ENCODE data around the gene HRCT1. TPM values are rescaled to one million over a fixed set of nuclear protein-coding genes. Genes with fewer than 3 reads are reported as not detected.

The HRCT1 gene
- total and polyA plus RNA-seq, 2 experiments from 2014 or later: not detected

GRCh38 chr9:35948901-35949318 lies 42.9 kb downstream of the HRCT1 start:
- Histone ChIP-seq H3K36me3 (no peaks in the 10 kb centered on the region), H3K4me3 (no peak overlapping the region), H3K9me3 (ENCODE audit: low read depth) (no peaks in the 10 kb centered on the region), H3K4me1 (ENCODE audit: low read depth) (no peaks in the 10 kb centered on the region), H3K27ac (no peak overlapping the region), H3K27me3 (peaks cover 31% of the 10 kb centered on the region)
- peak; percentile 11 to 19 for DNase-seq (ENCODE audit: low read depth in 1 of 2, low spot score in 1 of 2)
- TF ChIP-seq CTCF (IDR thresholded peaks at IDR 0.05; ENCODE audit: low read depth, low read length): no peak

- no peak overlapping the region for H3K27ac ChIP-seq
- TF ChIP-seq CTCF (IDR thresholded peaks at IDR 0.05; ENCODE audit: low read depth, low read length): no peak
- no peaks in the 10 kb centered on the region for H3K4me1 ChIP-seq (ENCODE audit: low read depth)
- peak in 1 of 2 donors; percentile 72 for DNase-seq (ENCODE audit: low read depth in 1 of 2, low spot score in 1 of 2)
- H3K9me3 ChIP-seq (ENCODE audit: low read depth): no peaks in the 10 kb centered on the region
- H3K4me3 ChIP-seq: no peak overlapping the region
- peaks cover 33% of the 10 kb centered on the region for H3K27me3 ChIP-seq
- no peaks in the 10 kb centered on the region for H3K36me3 ChIP-seq
These were observed 45.7 kb downstream of the HRCT1 start for GRCh38 chr9:35951736-35952135.

- Histone ChIP-seq H3K27me3 (peaks cover 39% of the 10 kb centered on the region), H3K9me3 (ENCODE audit: low read depth) (no peaks in the 10 kb centered on the region), H3K4me1 (ENCODE audit: low read depth) (no peaks in the 10 kb centered on the region), H3K36me3 (no peaks in the 10 kb centered on the region), H3K4me3 (no peak overlapping the region), H3K27ac (no peak overlapping the region)
- DNase-seq (ENCODE audit: low read depth in 1 of 2, low spot score in 1 of 2): no peak
- no peak for TF ChIP-seq CTCF (IDR thresholded peaks at IDR 0.05; ENCODE audit: low read depth, low read length)
These were observed 46.7 kb downstream of the HRCT1 start for GRCh38 chr9:35952526-35953191.

- Histone ChIP-seq H3K4me1 (ENCODE audit: low read depth) (no peaks in the 10 kb centered on the region), H3K27me3 (peaks cover 60% of the 10 kb centered on the region), H3K4me3 (no peak overlapping the region), H3K9me3 (ENCODE audit: low read depth) (no peaks in the 10 kb centered on the region), H3K36me3 (no peaks in the 10 kb centered on the region), H3K27ac (no peak overlapping the region)
- TF ChIP-seq CTCF (IDR thresholded peaks at IDR 0.05; ENCODE audit: low read depth, low read length): peak; percentile 84
- DNase-seq (ENCODE audit: low read depth in 1 of 2, low spot score in 1 of 2): peak; percentile 75 to 89
These were observed 49.0 kb downstream of the HRCT1 start for GRCh38 chr9:35954942-35955546.

- Histone ChIP-seq H3K4me3 (no peak overlapping the region), H3K9me3 (ENCODE audit: low read depth) (no peaks in the 10 kb centered on the region), H3K4me1 (ENCODE audit: low read depth) (no peaks in the 10 kb centered on the region), H3K27ac (no peak overlapping the region), H3K36me3 (no peaks in the 10 kb centered on the region), H3K27me3 (peaks cover 61% of the 10 kb centered on the region)
- no peak for DNase-seq (ENCODE audit: low read depth in 1 of 2, low spot score in 1 of 2)
- TF ChIP-seq CTCF (IDR thresholded peaks at IDR 0.05; ENCODE audit: low read depth, low read length): no peak
These were observed 50.6 kb downstream of the HRCT1 start for GRCh38 chr9:35956651-35957050.

Other genes starting within 250 kb of the HRCT1 start
- 6,299 and 17,487 TPM in 2 replicates for gene RMRP, start 248.2 kb upstream of the HRCT1 start, total RNA-seq
- gene RMRP, start 248.2 kb upstream of the HRCT1 start, polyA plus RNA-seq: not detected in 2 replicates
- 26.5 and 29.3 TPM in 2 replicates for gene CCDC107, start 247.9 kb upstream of the HRCT1 start, total RNA-seq
- 68.5 and 75.1 TPM in 2 replicates for gene CCDC107, start 247.9 kb upstream of the HRCT1 start, polyA plus RNA-seq
- gene ARHGEF39, start 241.0 kb upstream of the HRCT1 start, total RNA-seq: 1.5 and 12.6 TPM in 2 replicates
- 5.6 and 36.9 TPM in 2 replicates for gene ARHGEF39, start 241.0 kb upstream of the HRCT1 start, polyA plus RNA-seq
- gene CA9, start 232.3 kb upstream of the HRCT1 start, total RNA-seq: 2.4 and 3.1 TPM in 2 replicates
- gene CA9, start 232.3 kb upstream of the HRCT1 start, polyA plus RNA-seq: 2.6 and 4.9 TPM in 2 replicates
- gene TPM2, start 216.3 kb upstream of the HRCT1 start, total RNA-seq: 645 and 899 TPM in 2 replicates
- 761 and 1,591 TPM in 2 replicates for gene TPM2, start 216.3 kb upstream of the HRCT1 start, polyA plus RNA-seq
- 172 and 178 TPM in 2 replicates for gene TLN1, start 174.0 kb upstream of the HRCT1 start, total RNA-seq
- 96.0 and 98.0 TPM in 2 replicates for gene TLN1, start 174.0 kb upstream of the HRCT1 start, polyA plus RNA-seq
- gene CREB3, start 173.5 kb upstream of the HRCT1 start, total RNA-seq: 45.7 and 51.5 TPM in 2 replicates
- gene CREB3, start 173.5 kb upstream of the HRCT1 start, polyA plus RNA-seq: 62.3 and 84.2 TPM in 2 replicates
- 132 and 157 TPM in 2 replicates for gene GBA2, start 157.0 kb upstream of the HRCT1 start, total RNA-seq
- 135 and 140 TPM in 2 replicates for gene GBA2, start 157.0 kb upstream of the HRCT1 start, polyA plus RNA-seq
- 24.1 and 30.4 TPM in 2 replicates for gene RGP1, start 156.9 kb upstream of the HRCT1 start, total RNA-seq
- 17.9 and 21.8 TPM in 2 replicates for gene RGP1, start 156.9 kb upstream of the HRCT1 start, polyA plus RNA-seq
- gene MSMP, start 151.9 kb upstream of the HRCT1 start, total RNA-seq: not detected in 2 replicates
- gene MSMP, start 151.9 kb upstream of the HRCT1 start, polyA plus RNA-seq: not detected in 2 replicates
- gene NPR2, start 114.6 kb upstream of the HRCT1 start, total RNA-seq: 12.5 and 12.6 TPM in 2 replicates
- gene NPR2, start 114.6 kb upstream of the HRCT1 start, polyA plus RNA-seq: 13.2 and 16.2 TPM in 2 replicates
- 2.9 and 3.7 TPM in 2 replicates for gene SPAG8, start 93.9 kb upstream of the HRCT1 start, total RNA-seq
- 4.2 and 6.1 TPM in 2 replicates for gene SPAG8, start 93.9 kb upstream of the HRCT1 start, polyA plus RNA-seq
- 48.5 and 83.9 TPM in 2 replicates for gene HINT2, start 91.2 kb upstream of the HRCT1 start, total RNA-seq
- gene HINT2, start 91.2 kb upstream of the HRCT1 start, polyA plus RNA-seq: 161 and 177 TPM in 2 replicates
- gene FAM221B, start 77.5 kb upstream of the HRCT1 start, total RNA-seq: not detected in 2 replicates
- 0.57 and 0.66 TPM in 2 replicates for gene FAM221B, start 77.5 kb upstream of the HRCT1 start, polyA plus RNA-seq
- 15.0 and 17.9 TPM in 2 replicates for gene TMEM8B, start 77.0 kb upstream of the HRCT1 start, total RNA-seq
- gene TMEM8B, start 77.0 kb upstream of the HRCT1 start, polyA plus RNA-seq: 17.0 and 21.8 TPM in 2 replicates
- not detected in 2 replicates for gene OR13J1, start 35.8 kb upstream of the HRCT1 start, total RNA-seq
- not detected in 2 replicates for gene OR13J1, start 35.8 kb upstream of the HRCT1 start, polyA plus RNA-seq
- 0.07 and 0.09 TPM in 2 replicates for gene SPAAR, start 3.3 kb downstream of the HRCT1 start, total RNA-seq
- gene SPAAR, start 3.3 kb downstream of the HRCT1 start, polyA plus RNA-seq: 0.15 TPM in 1 of 2 replicates, not detected in the other
- gene OR2S2, start 52.0 kb downstream of the HRCT1 start, total RNA-seq: not detected in 2 replicates
- not detected in 2 replicates for gene OR2S2, start 52.0 kb downstream of the HRCT1 start, polyA plus RNA-seq
- 6.4 and 8.5 TPM in 2 replicates for gene RECK, start 130.7 kb downstream of the HRCT1 start, total RNA-seq
- 11.1 and 15.3 TPM in 2 replicates for gene RECK, start 130.7 kb downstream of the HRCT1 start, polyA plus RNA-seq
- gene GLIPR2, start 230.5 kb downstream of the HRCT1 start, total RNA-seq: 3.2 and 8.6 TPM in 2 replicates
- gene GLIPR2, start 230.5 kb downstream of the HRCT1 start, polyA plus RNA-seq: 9.2 and 15.1 TPM in 2 replicates

Measured in cardiac muscle cell (in vitro differentiated cells and primary cell).